GM21619 (cell line): ENCODE results near the gene PRR27.
"Not testable (repeated sequence)": the region's sequence is repeated elsewhere in the genome, so short reads cannot be mapped to it uniquely, and the experiment has no call there.

Experiments used
- ATAC-seq: cut with Tn5 transposase; IDR thresholded peaks from one replicate; pipeline ENCODE4 v1.9.1; 2021; ENCODE audit not compliant: unreplicated experiment

Gene PRR27

DNA sequence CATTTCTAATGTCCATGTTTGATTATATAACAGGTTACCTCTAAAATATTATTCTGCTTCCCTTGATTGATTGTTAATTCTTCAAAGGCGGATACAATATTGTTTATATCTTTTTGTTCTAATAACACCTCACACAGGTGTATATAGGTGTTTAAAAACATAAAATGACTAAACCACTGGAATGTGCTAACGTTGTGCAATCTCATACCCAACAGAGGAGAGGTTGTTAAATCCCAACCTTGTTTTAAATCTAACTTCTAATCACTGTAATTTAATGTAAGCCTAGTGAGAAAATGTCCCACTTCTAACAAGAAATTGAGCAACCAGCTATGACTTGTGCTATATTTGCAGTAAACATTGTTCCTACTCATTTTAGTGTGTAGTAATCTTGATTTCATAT is 42.8 kb downstream of the PRR27 start:
- ATAC-seq, result no peak

DNA sequence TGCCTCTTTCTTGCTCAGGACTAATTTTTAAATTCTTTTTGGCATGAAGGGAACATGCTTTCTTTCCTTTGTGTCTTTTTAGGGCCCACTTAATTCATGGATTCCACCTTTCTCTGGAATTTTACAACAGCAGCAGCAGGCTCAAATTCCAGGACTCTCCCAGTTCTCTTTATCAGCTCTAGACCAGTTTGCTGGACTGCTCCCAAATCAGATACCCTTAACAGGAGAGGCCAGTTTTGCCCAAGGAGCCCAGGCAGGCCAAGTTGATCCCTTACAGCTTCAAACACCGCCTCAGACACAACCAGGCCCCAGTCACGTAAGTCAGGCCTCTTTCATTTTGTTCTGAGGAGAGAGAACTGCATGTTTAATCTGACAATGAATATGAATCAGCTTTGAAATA is 43.8 kb downstream of the PRR27 start:
- no peak for ATAC-seq

DNA sequence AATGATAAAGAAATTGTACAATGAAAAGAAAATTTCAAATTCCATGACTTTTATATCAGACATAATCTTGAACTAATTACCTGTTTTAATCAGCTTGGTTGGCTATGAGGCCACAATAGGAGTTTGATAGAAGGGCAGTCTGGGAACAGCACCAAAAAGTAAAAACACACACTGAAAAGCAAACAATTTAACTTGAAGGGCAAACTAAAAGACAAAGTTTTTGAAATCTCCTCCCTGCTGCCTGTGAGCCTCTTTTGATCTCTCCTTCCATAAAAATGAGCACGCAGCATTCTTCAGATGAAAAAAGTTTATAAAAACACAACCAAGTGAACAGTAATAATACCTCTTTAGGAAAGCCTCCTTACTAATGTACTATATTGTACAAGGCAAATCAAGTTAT is 49.6 kb downstream of the PRR27 start:
- ATAC-seq, result no peak

DNA sequence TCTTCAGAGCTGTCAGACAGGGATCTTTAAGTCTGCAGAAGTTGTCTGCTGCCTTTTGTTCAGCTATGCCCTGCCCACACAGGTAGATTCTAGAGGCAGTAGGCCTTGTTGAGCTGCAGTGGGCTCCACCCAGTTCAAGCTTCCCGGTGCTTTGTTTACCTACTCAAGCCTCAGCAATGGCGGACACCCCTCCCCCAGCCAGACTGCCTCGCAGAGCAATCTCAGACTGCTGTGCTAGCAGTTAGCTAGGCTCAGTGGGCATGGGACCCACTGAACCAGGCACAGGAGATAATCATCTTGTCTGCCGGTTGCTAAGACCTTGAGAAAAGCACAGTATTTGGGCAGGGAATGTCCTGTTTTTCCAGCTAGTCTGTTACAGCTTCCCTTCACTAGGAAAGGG is 58.7 kb downstream of the PRR27 start:
- not testable (repeated sequence) for ATAC-seq
